Measurements from ENCODE around the gene PRMT5. TPM values are rescaled to one million over a fixed set of nuclear protein-coding genes. Genes with fewer than 3 reads are reported as not detected.

The PRMT5 gene
- total RNA-seq, 4 donors from 2014 or later: 67.2 to 83.2 (median 78.6) TPM

- in situ Hi-C loops (cut with MboI; ENCODE audit: low sequenced_read_pairs in 4 of 4): no loop called here
These were observed 45.0 kb downstream of the PRMT5 start for GRCh38 chr14:22884076-22884737.

GRCh38 chr14:22883173-22883976 is 45.8 kb downstream of the PRMT5 start, which contains the start of gene REM2:
Gene REM2, plus strand, starts transcription at chr14:22883222. Its CDS starts 66 bp downstream, at chr14:22883288.
- DNase-seq (no peak), ATAC-seq (no peak)
- Histone ChIP-seq H3K27ac (no peak within 1 kb of the TSS), H3K4me3 (no peak within 1 kb of the TSS), H3K9me3 (no peaks in the 10 kb centered on the region), H3K4me1 (peaks cover 0 to 8% of the 10 kb centered on the region in 2 donors), H3K27me3 (peaks cover 9 to 34% (median 26%) of the 10 kb centered on the region in 3 donors), H3K36me3 (peaks cover 0 to 9% of the 10 kb centered on the region in 2 donors)
- in situ Hi-C loops (cut with MboI; ENCODE audit: low sequenced_read_pairs in 4 of 4) (no loop called here), intact Hi-C loops (cut with DNase I; ENCODE audit: low total_unique reads) (no loop called here)
- TF ChIP-seq POLR2A (IDR thresholded peaks at IDR 0.05) (no peak), CTCF (IDR thresholded peaks at IDR 0.05 in 4 of 5, conservative IDR thresholded peaks at IDR 0.05 in 1 of 5) (no peak)

More at GRCh38 chr14:22884076-22884737, 45.0 kb downstream of the PRMT5 start:
- Histone ChIP-seq H3K36me3 (peaks cover 0 to under 1% of the 10 kb centered on the region in 2 donors), H3K27ac (no peak overlapping the region), H3K27me3 (peaks cover 9 to 34% (median 26%) of the 10 kb centered on the region in 3 donors), H3K9me3 (no peaks in the 10 kb centered on the region), H3K4me1 (peaks cover 0 to 8% of the 10 kb centered on the region in 2 donors), H3K4me3 (no peak overlapping the region)
- no peak for TF ChIP-seq POLR2A (IDR thresholded peaks at IDR 0.05)
- TF ChIP-seq CTCF (IDR thresholded peaks at IDR 0.05 in 4 of 5, conservative IDR thresholded peaks at IDR 0.05 in 1 of 5): no peak
- intact Hi-C loops (cut with DNase I; ENCODE audit: low total_unique reads): no loop called here
- DNase-seq: no peak
- no peak for ATAC-seq

- Histone ChIP-seq H3K4me3 (no peak overlapping the region), H3K27me3 (peaks cover 9 to 27% (median 26%) of the 10 kb centered on the region in 3 donors), H3K27ac (no peak overlapping the region), H3K4me1 (peaks cover 0 to 8% of the 10 kb centered on the region in 2 donors), H3K36me3 (peaks cover 0 to 16% of the 10 kb centered on the region in 2 donors), H3K9me3 (no peaks in the 10 kb centered on the region)
- TF ChIP-seq CTCF (IDR thresholded peaks at IDR 0.05 in 4 of 5, conservative IDR thresholded peaks at IDR 0.05 in 1 of 5) (no peak), POLR2A (IDR thresholded peaks at IDR 0.05) (no peak)
- intact Hi-C loops (cut with DNase I; ENCODE audit: low total_unique reads): no loop called here
- ATAC-seq (no peak), DNase-seq (no peak)
- in situ Hi-C loops (cut with MboI; ENCODE audit: low sequenced_read_pairs in 4 of 4): no loop called here
These were observed 46.5 kb downstream of the PRMT5 start for GRCh38 chr14:22882529-22883172.

GRCh38 chr14:22882064-22882463 is 47.1 kb downstream of the PRMT5 start:
- peaks cover 0 to 22% of the 10 kb centered on the region in 2 donors for H3K36me3 ChIP-seq
- TF ChIP-seq POLR2A (IDR thresholded peaks at IDR 0.05): no peak
- TF ChIP-seq CTCF (IDR thresholded peaks at IDR 0.05 in 4 of 5, conservative IDR thresholded peaks at IDR 0.05 in 1 of 5): no peak
- peaks cover 9 to 25% (median 21%) of the 10 kb centered on the region in 3 donors for H3K27me3 ChIP-seq
- H3K4me1 ChIP-seq: peaks cover 0 to 7% of the 10 kb centered on the region in 2 donors
- no peaks in the 10 kb centered on the region for H3K9me3 ChIP-seq
- DNase-seq (no peak), ATAC-seq (no peak)
- H3K4me3 ChIP-seq: no peak overlapping the region
- intact Hi-C loops (cut with DNase I; ENCODE audit: low total_unique reads) (no loop called here), in situ Hi-C loops (cut with MboI; ENCODE audit: low sequenced_read_pairs in 4 of 4) (no loop called here)
- H3K27ac ChIP-seq: no peak overlapping the region

Data from gastrocnemius medialis (tissue), 4 donors.